Smooth muscle cell (in vitro differentiated cells): ENCODE data around the gene CYP46A1. TPM values are rescaled to one million over a fixed set of nuclear protein-coding genes. Genes with fewer than 3 reads are reported as not detected.

Experiments used
- DNase-seq: peaks from one replicate; lab custom pipeline; 2025; ENCODE audit not compliant: unreplicated experiment; lab: John Stamatoyannopoulos, UW
- H2AFZ ChIP-seq: fragments of 200-600 bp; sonication (generic); 2 replicates; pipeline ENCODE4 v1.6.0; 2016; ENCODE audit warnings: antibody characterized with exemption, low read depth, mild to moderate bottlenecking
- H3F3A ChIP-seq: fragments of 200-600 bp; sonication (generic); 2 replicates; pipeline ENCODE4 v1.6.0; 2017; ENCODE audit warnings: antibody characterized with exemption, low read depth
- H3K27ac ChIP-seq: fragments of 200-600 bp; sonication (generic); 2 replicates; pipeline ENCODE4 v1.5.1; 2016; ENCODE audit warnings: low read depth, mild to moderate bottlenecking
- H3K27me3 ChIP-seq: fragments of 200-600 bp; sonication (generic); 2 replicates; pipeline ENCODE4 v1.6.1; 2016; ENCODE audit warnings: low read depth, mild to moderate bottlenecking
- H3K36me3 ChIP-seq: fragments of 200-600 bp; sonication (generic); 2 replicates; pipeline ENCODE4 v1.5.1; 2016; ENCODE audit warnings: low read depth
- H3K4me1 ChIP-seq: fragments of 200-600 bp; sonication (generic); 2 replicates; pipeline ENCODE4 v1.5.1; 2016; ENCODE audit warnings: low read depth
- H3K4me2 ChIP-seq: fragments of 200-600 bp; sonication (generic); 2 replicates; pipeline ENCODE4 v1.6.0; 2016; ENCODE audit warnings: mild to moderate bottlenecking
- H3K4me3 ChIP-seq: fragments of 200-600 bp; sonication (generic); 2 replicates; pipeline ENCODE4 v1.5.1; 2016; ENCODE audit warnings: mild to moderate bottlenecking
- H3K79me2 ChIP-seq: fragments of 200-600 bp; sonication (generic); 2 replicates; pipeline ENCODE4 v1.6.0; 2016; ENCODE audit warnings: low read depth, mild to moderate bottlenecking
- H3K9ac ChIP-seq: fragments of 200-600 bp; sonication (generic); 2 replicates; pipeline ENCODE4 v1.6.0; 2016; ENCODE audit warnings: low read depth
- H3K9me3 ChIP-seq: fragments of 200-600 bp; sonication (generic); replicated peaks from 2 replicates; pipeline ENCODE4 v1.5.1; 2016; ENCODE audit warnings: low read depth
- H4K20me1 ChIP-seq: fragments of 200-600 bp; sonication (generic); 2 replicates; pipeline ENCODE4 v1.6.0; 2016; ENCODE audit warnings: low read depth
- CTCF ChIP-seq: fragments of 200-600 bp; sonication (generic); IDR thresholded peaks from 2 replicates; pipeline ENCODE4 v1.5.1; 2017; ENCODE audit warnings: borderline replicate concordance, mild to moderate bottlenecking, antibody characterized with exemption; ENCODE audit not compliant: insufficient read depth, poor library complexity, severe bottlenecking
- WGBS: methylation state at CpG from one replicate; pipeline ENCODE4 v1.1.7; 2016; ENCODE audit warnings: low lambda C conversion rate; 5-methylcytosine and 5-hydroxymethylcytosine counted together
- polyA plus RNA-seq: library from polyadenylated mRNA; unstranded; fragments of >200 nt; fragmentation: Nextera tagmentation; extraction: Ambion mirVana; gene quantifications from 2 replicates; pipeline ENCODE4 v1.2.1, GENCODE V29; 2016
- total RNA-seq: library from RNA; depleted of rRNA; stranded (reverse); fragments of >200 nt; gene quantifications from 2 replicates; pipeline ENCODE4 v1.2.3, GENCODE V29; 2014

Gene CYP46A1
- total and polyA plus RNA-seq, 2 experiments from 2014 or later, result 0.63 to 1.0 TPM

DNA sequence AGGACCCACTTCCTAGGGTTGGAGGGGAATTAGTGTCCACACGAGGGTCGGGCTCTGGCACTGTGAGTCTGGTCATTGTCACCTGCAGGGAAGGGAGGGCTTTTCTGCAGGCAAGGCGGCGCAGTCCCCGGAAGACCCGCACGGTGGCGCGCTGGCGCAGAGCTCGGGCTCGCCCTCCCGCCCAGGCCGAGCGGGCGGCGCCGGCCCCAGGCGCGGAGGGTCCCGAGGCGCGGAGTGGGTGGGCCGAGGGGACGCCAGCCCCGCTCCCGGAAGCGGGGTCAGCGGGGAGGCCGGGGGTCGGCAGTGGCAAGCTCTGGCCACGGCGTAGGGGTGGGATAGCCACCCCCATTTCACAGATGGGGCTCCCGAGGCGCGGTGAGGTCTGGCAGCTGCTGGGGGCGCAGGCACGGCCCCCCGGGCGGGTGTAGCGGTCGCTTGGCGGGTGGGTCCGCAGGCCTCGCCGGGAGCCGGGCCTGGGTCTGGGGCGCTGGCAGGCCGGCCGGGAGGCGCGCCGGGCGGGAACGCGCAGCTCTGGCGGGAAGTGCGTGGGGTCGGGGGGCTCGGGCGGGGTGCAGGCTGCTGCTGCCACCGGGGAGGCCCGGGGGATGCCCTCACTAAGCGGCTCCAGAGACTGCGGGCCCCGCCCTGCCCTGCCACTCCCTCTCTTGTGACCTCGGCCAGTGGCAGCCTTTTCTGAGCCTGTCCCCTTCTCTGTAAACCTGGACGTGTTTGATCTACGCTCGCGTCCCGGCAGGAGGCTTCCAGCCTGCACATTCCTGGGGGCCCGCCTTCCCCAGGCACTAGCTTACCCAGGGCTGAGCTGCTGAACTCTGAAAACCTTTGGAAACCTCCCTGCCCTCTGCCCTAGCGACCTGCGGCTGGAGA, 46.1 kb downstream of the CYP46A1 start:
- TF ChIP-seq CTCF, result peak; percentile 91
- Histone ChIP-seq H3K4me2 (peak overlapping the region; percentile 95), H3K27me3 (peaks cover 7% of the 10 kb centered on the region), H3K36me3 (no peaks in the 10 kb centered on the region), H4K20me1 (no peaks in the 10 kb centered on the region), H2AFZ (peak overlapping the region; percentile 92), H3K4me1 (peaks cover 5% of the 10 kb centered on the region), H3K27ac (no peak overlapping the region), H3F3A (no peaks in the 10 kb centered on the region), H3K9me3 (no peaks in the 10 kb centered on the region), H3K79me2 (no peaks in the 10 kb centered on the region), H3K9ac (no peak overlapping the region), H3K4me3 (peak overlapping the region; percentile 79)
- 4% methylated on average over 51 of the region's 75 CpGs for WGBS
- DNase-seq, result peak; percentile 37

DNA sequence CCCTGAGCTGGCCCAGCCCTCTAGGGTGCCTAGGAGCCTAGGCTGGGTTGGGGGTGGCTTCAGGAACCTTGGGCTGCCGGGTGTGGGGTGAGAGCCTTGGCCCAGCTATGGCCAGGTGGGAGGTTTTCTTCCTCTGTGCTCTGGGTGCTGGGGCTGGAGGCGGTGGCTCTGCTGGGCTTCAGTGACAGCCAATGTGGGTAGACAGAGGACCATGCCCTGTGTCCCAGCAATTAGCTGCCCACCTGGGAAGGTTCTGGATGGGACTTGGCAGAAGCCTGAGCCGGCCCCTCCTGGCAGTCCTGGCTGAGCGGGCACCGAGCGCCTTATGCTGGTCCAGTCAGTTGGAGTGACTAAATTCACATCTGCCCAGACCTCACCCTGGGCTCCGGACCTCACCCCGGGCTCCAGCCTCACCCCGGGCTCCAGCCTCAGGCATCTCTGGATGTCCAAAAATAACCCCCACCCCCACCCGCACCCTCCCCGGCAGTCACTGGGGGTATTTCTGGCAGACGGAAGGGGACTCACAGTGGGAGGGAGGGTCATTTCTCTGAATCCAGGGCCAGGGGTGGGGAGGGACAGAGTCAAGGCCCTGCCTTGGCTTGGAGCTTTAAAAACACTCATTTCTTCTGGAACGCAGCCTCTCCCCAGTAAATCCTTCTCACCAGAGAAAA, 46.9 kb downstream of the CYP46A1 start:
- H3K27ac ChIP-seq, result no peak overlapping the region
- DNase-seq, result no peak
- H3K9ac ChIP-seq, result no peak overlapping the region
- no peaks in the 10 kb centered on the region for H4K20me1 ChIP-seq
- no peaks in the 10 kb centered on the region for H3K36me3 ChIP-seq
- H3K9me3 ChIP-seq, result no peaks in the 10 kb centered on the region
- no peaks in the 10 kb centered on the region for H3F3A ChIP-seq
- H3K4me1 ChIP-seq, result peaks cover 5% of the 10 kb centered on the region
- H3K27me3 ChIP-seq, result peaks cover 7% of the 10 kb centered on the region
- H3K4me3 ChIP-seq, result peak overlapping the region; percentile 79
- WGBS, result 81% methylated on average over 13 of the region's 13 CpGs
- no peak for TF ChIP-seq CTCF
- no peaks in the 10 kb centered on the region for H3K79me2 ChIP-seq
- H3K4me2 ChIP-seq, result peak overlapping the region; percentile 95
- peak overlapping the region; percentile 92 for H2AFZ ChIP-seq

- no peak for TF ChIP-seq CTCF
- DNase-seq, result no peak
Measured at GRCh38 chr14:99731547-99732435, 47.7 kb downstream of the CYP46A1 start.

More at GRCh38 chr14:99731547-99732435, 47.7 kb downstream of the CYP46A1 start:
- Histone ChIP-seq H3K9ac (no peak overlapping the region), H3K9me3 (no peaks in the 10 kb centered on the region), H3K4me2 (no peak overlapping the region), H3K4me1 (peaks cover 5% of the 10 kb centered on the region), H3K36me3 (no peaks in the 10 kb centered on the region), H4K20me1 (no peaks in the 10 kb centered on the region), H3K27ac (no peak overlapping the region), H3K79me2 (no peaks in the 10 kb centered on the region), H3F3A (no peaks in the 10 kb centered on the region), H2AFZ (no peak overlapping the region), H3K4me3 (no peak overlapping the region), H3K27me3 (peaks cover 7% of the 10 kb centered on the region)
- WGBS, result 94% methylated on average over 32 of the region's 32 CpGs
